Neural progenitor cell (in vitro differentiated cells): ENCODE measurements around the gene TSPAN15. TPM values are rescaled to one million over a fixed set of nuclear protein-coding genes. Genes with fewer than 3 reads are reported as not detected.
"Not testable (repeated sequence)": the region's sequence is repeated elsewhere in the genome, so short reads cannot be mapped to it uniquely, and the experiment has no call there.

Experiments
- DNase-seq: peaks from one replicate; pipeline ENCODE4 v3.0.0-alpha.2; 2016; ENCODE audit warnings: low spot score
- H2AFZ ChIP-seq: fragments of 200-600 bp; sonication (generic); replicated peaks from 2 replicates; pipeline ENCODE4 v1.6.1; 2016; ENCODE audit warnings: antibody characterized with exemption
- H3F3A ChIP-seq: fragments of 200-600 bp; sonication (generic); 2 replicates; pipeline ENCODE4 v1.6.1; 2016; ENCODE audit warnings: antibody characterized with exemption, low read depth
- H3K27ac ChIP-seq: fragments of 200-600 bp; sonication (generic); 2 replicates; pipeline ENCODE4 v1.5.1; 2016; ENCODE audit warnings: mild to moderate bottlenecking
- H3K27me3 ChIP-seq: fragments of 200-600 bp; sonication (generic); 2 replicates; pipeline ENCODE4 v1.6.1; 2016; ENCODE audit warnings: mild to moderate bottlenecking, moderate library complexity
- H3K36me3 ChIP-seq: fragments of 200-600 bp; sonication (generic); 2 replicates; pipeline ENCODE4 v1.5.1; 2016
- H3K4me1 ChIP-seq: fragments of 200-600 bp; sonication (generic); 2 replicates; pipeline ENCODE4 v1.6.1; 2016; ENCODE audit warnings: mixed run types
- H3K4me2 ChIP-seq: fragments of 200-600 bp; sonication (generic); 2 replicates; pipeline ENCODE4 v1.6.1; 2016
- H3K4me3 ChIP-seq: fragments of 200-600 bp; sonication (generic); 2 replicates; pipeline ENCODE4 v1.5.1; 2016
- H3K79me2 ChIP-seq: fragments of 200-600 bp; sonication (generic); 2 replicates; pipeline ENCODE4 v1.6.1; 2016; ENCODE audit warnings: low read depth
- H3K9ac ChIP-seq: fragments of 200-600 bp; sonication (generic); 2 replicates; pipeline ENCODE4 v1.6.1; 2016
- H3K9me3 ChIP-seq: fragments of 200-600 bp; sonication (generic); 2 replicates; pipeline ENCODE4 v1.5.1; 2016; ENCODE audit warnings: low read depth
- H4K20me1 ChIP-seq: fragments of 200-600 bp; sonication (generic); 2 replicates; pipeline ENCODE4 v1.6.1; 2016; ENCODE audit warnings: low read depth
- H3K27ac Mint-ChIP-seq: 3 replicates; pipeline ENCODE4 v1.8.0; 2021; ENCODE audit warnings: mixed read lengths
- H3K27me3 Mint-ChIP-seq: 2 replicates; pipeline ENCODE4 v1.8.0; 2022; ENCODE audit warnings: low read depth, mild to moderate bottlenecking, inconsistent platforms, moderate library complexity, mixed read lengths; ENCODE audit not compliant: insufficient read depth
- H3K36me3 Mint-ChIP-seq: 3 replicates; pipeline ENCODE4 v1.8.0; 2021; ENCODE audit warnings: mixed read lengths
- H3K4me1 Mint-ChIP-seq: 3 replicates; pipeline ENCODE4 v1.8.0; 2021; ENCODE audit warnings: mixed read lengths
- H3K4me3 Mint-ChIP-seq: 3 replicates; pipeline ENCODE4 v1.8.0; 2021; ENCODE audit warnings: mild to moderate bottlenecking, moderate library complexity, mixed read lengths
- H3K9me3 Mint-ChIP-seq: 3 replicates; pipeline ENCODE4 v1.8.0; 2020; ENCODE audit warnings: mixed read lengths
- CTCF ChIP-seq: fragments of 200-600 bp; sonication (generic); IDR thresholded peaks from 2 replicates; pipeline ENCODE4 v1.5.1; 2017; ENCODE audit warnings: antibody characterized with exemption, mild to moderate bottlenecking
- EZH2 ChIP-seq: fragments of 200-600 bp; sonication (generic); IDR thresholded peaks from 2 replicates; pipeline ENCODE4 v1.6.1; 2017; ENCODE audit warnings: antibody characterized with exemption, mild to moderate bottlenecking, moderate library complexity
- EZH2phosphoT487 ChIP-seq: fragments of 200-600 bp; sonication (generic); IDR thresholded peaks from 2 replicates; pipeline ENCODE4 v1.6.1; 2017; ENCODE audit warnings: antibody characterized with exemption
- total RNA-seq: library from RNA; depleted of rRNA; stranded (reverse); fragments of >200 nt; gene quantifications from 2 replicates; pipeline ENCODE4 v1.2.3, GENCODE V29; 2015; ENCODE audit warnings: low replicate concordance

TSPAN15 gene
- total RNA-seq, 1 donor from 2014 or later, result 6.8 TPM

- no peak overlapping the region for H3K27ac Mint-ChIP-seq
- H3K4me3 Mint-ChIP-seq, result no peak overlapping the region
- H3K27me3 Mint-ChIP-seq, result peaks cover 5% of the 10 kb centered on the region
- Histone ChIP-seq H3K79me2 (no peaks in the 10 kb centered on the region), H4K20me1 (peaks cover 5% of the 10 kb centered on the region), H3F3A (no peaks in the 10 kb centered on the region), H3K9me3 (no peaks in the 10 kb centered on the region), H3K36me3 (no peaks in the 10 kb centered on the region), H3K4me1 (no peaks in the 10 kb centered on the region), H3K4me3 (no peak overlapping the region), H3K9ac (no peak overlapping the region), H2AFZ (no peak overlapping the region), H3K27me3 (peaks cover 20% of the 10 kb centered on the region), H3K4me2 (no peak overlapping the region), H3K27ac (no peak overlapping the region)
- TF ChIP-seq EZH2phosphoT487, result no peak
- no peak for TF ChIP-seq CTCF
- TF ChIP-seq EZH2, result no peak
- no peaks in the 10 kb centered on the region for H3K4me1 Mint-ChIP-seq
- peaks cover 1% of the 10 kb centered on the region for H3K9me3 Mint-ChIP-seq
- no peak for DNase-seq
- H3K36me3 Mint-ChIP-seq, result no peaks in the 10 kb centered on the region
Measured at GRCh38 chr10:69517271-69517848, 66.1 kb downstream of the TSPAN15 start.

DNA sequence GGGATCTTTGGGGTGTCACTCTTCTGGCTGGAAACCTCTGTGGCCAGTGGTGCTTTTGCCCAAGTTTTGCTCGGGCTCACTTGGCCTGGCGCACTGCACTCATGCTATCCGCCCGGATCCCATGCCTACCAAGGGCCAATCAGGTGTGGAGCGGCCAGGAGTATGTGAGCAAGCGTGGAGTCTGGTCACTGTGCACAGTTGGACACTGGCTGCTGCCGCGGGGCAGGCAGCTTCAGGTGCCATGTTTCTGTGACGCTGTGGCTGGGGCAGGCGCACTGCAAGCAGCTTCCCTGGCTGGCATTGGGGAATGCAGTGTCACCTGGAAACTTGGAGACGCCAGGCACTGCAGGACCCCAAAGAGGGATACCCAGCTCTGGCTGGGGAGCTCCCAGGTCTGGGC is 76.7 kb downstream of the TSPAN15 start:
- no peaks in the 10 kb centered on the region for H4K20me1 ChIP-seq
- H3K4me3 ChIP-seq, result no peak overlapping the region
- H3K9me3 Mint-ChIP-seq, result no peaks in the 10 kb centered on the region
- H3K4me2 ChIP-seq, result no peak overlapping the region
- H3K4me1 Mint-ChIP-seq, result no peaks in the 10 kb centered on the region
- H3K27me3 Mint-ChIP-seq, result peaks cover 8% of the 10 kb centered on the region
- H3K36me3 Mint-ChIP-seq, result no peaks in the 10 kb centered on the region
- no peak for TF ChIP-seq EZH2
- TF ChIP-seq EZH2phosphoT487, result no peak
- TF ChIP-seq CTCF, result no peak
- no peak for DNase-seq
- no peaks in the 10 kb centered on the region for H3K79me2 ChIP-seq
- H2AFZ ChIP-seq, result no peak overlapping the region
- H3K27ac Mint-ChIP-seq, result no peak overlapping the region
- no peaks in the 10 kb centered on the region for H3K9me3 ChIP-seq
- no peaks in the 10 kb centered on the region for H3F3A ChIP-seq
- H3K9ac ChIP-seq, result no peak overlapping the region
- no peak overlapping the region for H3K27ac ChIP-seq
- H3K4me1 ChIP-seq, result no peaks in the 10 kb centered on the region
- H3K4me3 Mint-ChIP-seq, result no peak overlapping the region
- H3K27me3 ChIP-seq, result peaks cover 13% of the 10 kb centered on the region
- H3K36me3 ChIP-seq, result no peaks in the 10 kb centered on the region

- Mint-ChIP-seq H3K4me3 (no peak overlapping the region), H3K27ac (no peak overlapping the region), H3K36me3 (no peaks in the 10 kb centered on the region), H3K27me3 (peaks cover 6% of the 10 kb centered on the region), H3K9me3 (peaks cover 9% of the 10 kb centered on the region), H3K4me1 (no peaks in the 10 kb centered on the region)
- no peaks in the 10 kb centered on the region for H3K9me3 ChIP-seq
- no peak overlapping the region for H3K9ac ChIP-seq
- H3K79me2 ChIP-seq, result no peaks in the 10 kb centered on the region
- no peaks in the 10 kb centered on the region for H3K4me1 ChIP-seq
- no peak overlapping the region for H3K27ac ChIP-seq
- no peak overlapping the region for H3K4me2 ChIP-seq
- no peak overlapping the region for H3K4me3 ChIP-seq
- TF ChIP-seq EZH2phosphoT487 (no peak), CTCF (no peak), EZH2 (no peak)
- DNase-seq, result no peak
- no peaks in the 10 kb centered on the region for H4K20me1 ChIP-seq
- H3K36me3 ChIP-seq, result no peaks in the 10 kb centered on the region
- H2AFZ ChIP-seq, result no peak overlapping the region
- no peaks in the 10 kb centered on the region for H3F3A ChIP-seq
- peaks cover 52% of the 10 kb centered on the region for H3K27me3 ChIP-seq
Measured at GRCh38 chr10:69533658-69534057, 82.4 kb downstream of the TSPAN15 start.

GRCh38 chr10:69536521-69536920 is 85.3 kb downstream of the TSPAN15 start:
- H3F3A ChIP-seq, H3K36me3 ChIP-seq, H3K4me3 ChIP-seq, H2AFZ ChIP-seq, H3K4me3 Mint-ChIP-seq, H3K9me3 ChIP-seq, H3K4me1 ChIP-seq, H3K79me2 ChIP-seq, DNase-seq, H3K4me1 Mint-ChIP-seq, H4K20me1 ChIP-seq, H3K27ac ChIP-seq, H3K9ac ChIP-seq, H3K27ac Mint-ChIP-seq, H3K36me3 Mint-ChIP-seq, H3K4me2 ChIP-seq: not testable (repeated sequence)
- Mint-ChIP-seq H3K27me3 (peaks cover 18% of the 10 kb centered on the region), H3K9me3 (peaks cover 34% of the 10 kb centered on the region)
- peaks cover 78% of the 10 kb centered on the region for H3K27me3 ChIP-seq
